Body of pancreas (tissue), 4 donors: Measurements from ENCODE around the gene CYP26C1. TPM values are rescaled to one million over a fixed set of nuclear protein-coding genes. Genes with fewer than 3 reads are reported as not detected.

ENCODE experiments used
- ATAC-seq: fragments of 150-250 bp; one replicate; pipeline ENCODE4 v1.9.1; 2016
- DNase-seq, 4 donors: peaks; one replicate each; pipeline ENCODE4 v3.0.0-alpha.2; 2019
- H3K27ac ChIP-seq, 4 donors: fragments of 200-600 bp; sonication (generic); 1 replicate in 3 of 4; 2 replicates in 1 of 4; pipeline versions ENCODE4 v1.5.1 to v1.6.1; 2016 to 2019; ENCODE audit warnings: mild to moderate bottlenecking in 1 of 4, mixed read lengths in 1 of 4, moderate library complexity in 1 of 4
- H3K27me3 ChIP-seq, 2 donors: fragments of 200-600 bp; sonication (generic); one replicate each; pipeline ENCODE4 v1.6.0; 2016; ENCODE audit warnings: mild to moderate bottlenecking in 1 of 2
- H3K36me3 ChIP-seq, 2 donors: fragments of 200-600 bp; sonication (generic); replicated peaks in 1 of 2; 2 replicates each; pipeline ENCODE4 v1.5.1; 2016; ENCODE audit warnings: low read depth in 2 of 2; ENCODE audit not compliant: insufficient read depth in 1 of 2
- H3K4me1 ChIP-seq: fragments of 200-600 bp; sonication (generic); one replicate; pipeline ENCODE4 v1.6.0; 2016
- H3K4me3 ChIP-seq, 2 donors: fragments of 200-600 bp; sonication (generic); 1 replicate in 1 of 2; 2 replicates in 1 of 2; pipeline ENCODE4 v1.5.1; 2016 to 2019
- H3K9me3 ChIP-seq, 3 donors: fragments of 200-600 bp; sonication (generic); 1 replicate in 2 of 3; 2 replicates in 1 of 3; pipeline ENCODE4 v1.5.1; 2016
- CTCF ChIP-seq, 7 experiments: fragments of 450-650 bp in 4 of 7; fragments of 200-600 bp in 3 of 7; sonication (generic) in 3 of 7; IDR thresholded peaks; one replicate each; pipeline ENCODE4 v1.5.1; 2016 to 2019; ENCODE audit warnings: antibody characterized with exemption in 7 of 7
- POLR2A ChIP-seq, 3 donors: fragments of 450-650 bp; IDR thresholded peaks; one replicate each; pipeline ENCODE4 v1.6.1; 2016; ENCODE audit warnings: antibody characterized with exemption in 3 of 3, mild to moderate bottlenecking in 2 of 3
- WGBS, 2 donors: methylation state at CpG; one replicate each; pipeline ENCODE4 v1.1.5; 2017; 5-methylcytosine and 5-hydroxymethylcytosine counted together
- intact Hi-C: fragments of 100-400 bp; cut with DNase I; formaldehyde crosslinking; loops from one replicate; pipeline ENCODE4 v1.15.1; 2023
- total RNA-seq, 2 donors: library from RNA; depleted of rRNA; stranded (reverse); fragments of >200 nt; gene quantifications; one replicate each; pipeline ENCODE4 v1.1.0, GENCODE V29; 2016

CYP26C1 gene
- total RNA-seq, 2 donors from 2014 or later: 0.33 to 0.52 TPM

GRCh38 chr10:93067443-93068365 lies 7.1 kb downstream of the CYP26C1 start:
- intact Hi-C loops: no loop called here
- no peaks in the 10 kb centered on the region for H3K36me3 ChIP-seq
- no peak for TF ChIP-seq CTCF (IDR thresholded peaks at IDR 0.05)
- no peak for TF ChIP-seq POLR2A (IDR thresholded peaks at IDR 0.05)
- DNase-seq (no peak), ATAC-seq (no peak)
- no peaks in the 10 kb centered on the region for H3K27me3 ChIP-seq
- no peaks in the 10 kb centered on the region for H3K9me3 ChIP-seq
- H3K4me1 ChIP-seq: peaks cover 13% of the 10 kb centered on the region
- no peak overlapping the region for H3K27ac ChIP-seq
- WGBS, 2 donors: 10 to 15% methylated on average over 16 to 17 of the region's 17 CpGs
- no peak overlapping the region for H3K4me3 ChIP-seq

- H3K36me3 ChIP-seq: no peaks in the 10 kb centered on the region
- no peak overlapping the region for H3K4me3 ChIP-seq
- no peak overlapping the region for H3K27ac ChIP-seq
- TF ChIP-seq CTCF (IDR thresholded peaks at IDR 0.05) (no peak), POLR2A (IDR thresholded peaks at IDR 0.05) (no peak)
- DNase-seq (no peak), ATAC-seq (no peak)
- H3K9me3 ChIP-seq: no peaks in the 10 kb centered on the region
- WGBS, 2 donors: 6 to 41% methylated on average over 38 to 73 of the region's 73 CpGs
- peaks cover 0 to 6% of the 10 kb centered on the region in 2 donors for H3K27me3 ChIP-seq
- intact Hi-C loops: no loop called here
- H3K4me1 ChIP-seq: peaks cover 14% of the 10 kb centered on the region
Observed at GRCh38 chr10:93068411-93069244, 8.0 kb downstream of the CYP26C1 start.

- no peak overlapping the region for H3K27ac ChIP-seq
- peaks cover 0 to 10% of the 10 kb centered on the region in 2 donors for H3K27me3 ChIP-seq
- ATAC-seq (no peak), DNase-seq (no peak)
- 31 to 50% methylated on average over 10 of the region's 10 CpGs for WGBS, 2 donors
- intact Hi-C loops: no loop called here
- no peaks in the 10 kb centered on the region for H3K36me3 ChIP-seq
- H3K9me3 ChIP-seq: no peaks in the 10 kb centered on the region
- peaks cover 20% of the 10 kb centered on the region for H3K4me1 ChIP-seq
- no peak overlapping the region for H3K4me3 ChIP-seq
- TF ChIP-seq POLR2A (IDR thresholded peaks at IDR 0.05) (no peak), CTCF (IDR thresholded peaks at IDR 0.05) (no peak)
Observed at GRCh38 chr10:93069245-93069561, 8.6 kb downstream of the CYP26C1 start.

GRCh38 chr10:93070378-93071176 lies 10.0 kb downstream of the CYP26C1 start:
- TF ChIP-seq POLR2A (IDR thresholded peaks at IDR 0.05): no peak
- TF ChIP-seq CTCF (IDR thresholded peaks at IDR 0.05): no peak
- Histone ChIP-seq H3K4me3 (no peak overlapping the region), H3K36me3 (no peaks in the 10 kb centered on the region), H3K9me3 (no peaks in the 10 kb centered on the region), H3K27me3 (peaks cover 0 to 22% of the 10 kb centered on the region in 2 donors), H3K4me1 (peaks cover 31% of the 10 kb centered on the region), H3K27ac (no peak overlapping the region)
- DNase-seq (no peak), ATAC-seq (no peak)
- intact Hi-C loops: no loop called here
- WGBS, 2 donors: 68 to 70% methylated on average over 5 of the region's 5 CpGs
